NK-92 treated with Interleukin-12 subunit alpha and Interleukin-12 subunit beta, amount 100 ng/mL, for 24 hours (cell line): ENCODE results near the gene TMPRSS3.

Experiments used
- DNase-seq: peaks from one replicate; lab custom pipeline; 2025; lab: John Stamatoyannopoulos, UW

The TMPRSS3 gene

DNA sequence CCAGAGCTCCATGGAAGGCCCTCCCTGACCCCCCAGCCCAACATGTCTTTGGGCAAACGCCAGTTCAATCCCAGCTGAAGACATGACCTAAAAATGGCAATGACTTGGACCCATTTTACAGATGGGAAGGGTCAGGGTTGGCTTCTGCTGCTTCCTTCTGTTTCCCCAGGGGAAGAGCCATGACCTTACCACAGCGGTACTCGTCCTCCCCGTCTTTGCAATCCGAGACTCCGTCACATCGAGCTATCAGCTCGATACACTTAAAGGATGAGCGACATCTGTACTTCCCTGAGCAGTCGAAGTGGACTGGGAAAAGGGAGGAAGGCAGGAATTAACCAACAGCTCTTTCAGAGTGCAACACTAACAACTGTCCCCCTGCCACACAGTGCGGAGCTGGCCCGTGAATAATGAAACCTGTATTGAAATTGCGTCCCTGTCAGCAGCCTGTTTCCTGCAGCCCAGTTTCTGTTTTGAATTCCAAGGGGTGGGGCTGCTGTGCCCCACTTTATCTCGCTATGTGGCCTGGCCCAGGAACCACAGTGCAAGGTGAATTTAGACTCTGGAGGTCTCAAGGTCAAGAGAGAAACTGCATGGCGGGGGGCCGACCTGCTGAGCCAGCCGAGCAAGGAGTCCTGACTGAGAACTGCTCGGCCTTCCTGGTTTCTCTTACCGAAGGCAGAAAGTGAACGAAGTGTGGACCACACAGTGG lies 7.0 kb downstream of the TMPRSS3 start:
- no peak for DNase-seq

GRCh38 chr21:42387843-42388340 lies 8.0 kb downstream of the TMPRSS3 start:
- no peak for DNase-seq

DNA sequence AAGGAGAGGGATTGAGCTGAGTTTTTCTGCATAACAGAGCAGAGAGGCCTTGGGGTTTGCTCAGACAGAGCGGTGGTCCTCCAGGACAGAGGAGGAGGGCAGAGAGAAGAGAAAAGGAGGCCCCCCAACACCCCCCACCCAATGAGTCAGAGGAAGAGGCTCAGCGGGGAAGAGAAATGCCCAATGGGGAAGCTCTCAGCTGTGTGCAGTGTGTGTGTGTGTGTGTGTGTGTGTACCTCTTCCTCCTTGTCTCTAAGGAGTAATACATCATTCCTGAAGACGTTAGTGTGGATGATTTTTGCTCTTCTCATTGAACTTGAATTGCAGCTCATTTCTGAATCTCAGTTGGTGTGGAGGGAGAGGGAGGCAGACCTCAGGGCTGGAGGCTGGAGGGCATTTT lies 8.7 kb downstream of the TMPRSS3 start:
- DNase-seq, result no peak

- DNase-seq, result no peak
Measured at GRCh38 chr21:42386034-42386591, 9.7 kb downstream of the TMPRSS3 start.

GRCh38 chr21:42385619-42386018 lies 10.2 kb downstream of the TMPRSS3 start:
- no peak for DNase-seq

DNA sequence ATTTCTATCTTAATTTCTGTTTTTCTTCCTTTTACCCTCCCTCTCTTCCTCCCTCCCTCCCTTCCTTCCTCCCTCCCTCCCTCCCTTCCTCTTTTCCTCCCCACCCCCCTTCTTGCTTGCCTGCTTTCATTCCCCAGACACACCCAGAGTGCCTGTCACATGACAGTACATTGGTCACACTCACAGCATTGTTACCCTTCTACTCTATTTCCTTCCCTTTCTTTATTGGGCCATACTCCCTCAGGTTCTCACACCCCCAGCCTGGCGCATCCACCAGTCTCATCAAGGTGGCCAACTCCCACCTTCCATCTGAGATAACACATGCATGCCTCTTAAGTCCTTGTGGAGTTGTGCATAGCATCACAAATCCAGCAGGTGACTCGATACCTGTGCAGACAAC lies 10.9 kb downstream of the TMPRSS3 start:
- no peak for DNase-seq

DNA sequence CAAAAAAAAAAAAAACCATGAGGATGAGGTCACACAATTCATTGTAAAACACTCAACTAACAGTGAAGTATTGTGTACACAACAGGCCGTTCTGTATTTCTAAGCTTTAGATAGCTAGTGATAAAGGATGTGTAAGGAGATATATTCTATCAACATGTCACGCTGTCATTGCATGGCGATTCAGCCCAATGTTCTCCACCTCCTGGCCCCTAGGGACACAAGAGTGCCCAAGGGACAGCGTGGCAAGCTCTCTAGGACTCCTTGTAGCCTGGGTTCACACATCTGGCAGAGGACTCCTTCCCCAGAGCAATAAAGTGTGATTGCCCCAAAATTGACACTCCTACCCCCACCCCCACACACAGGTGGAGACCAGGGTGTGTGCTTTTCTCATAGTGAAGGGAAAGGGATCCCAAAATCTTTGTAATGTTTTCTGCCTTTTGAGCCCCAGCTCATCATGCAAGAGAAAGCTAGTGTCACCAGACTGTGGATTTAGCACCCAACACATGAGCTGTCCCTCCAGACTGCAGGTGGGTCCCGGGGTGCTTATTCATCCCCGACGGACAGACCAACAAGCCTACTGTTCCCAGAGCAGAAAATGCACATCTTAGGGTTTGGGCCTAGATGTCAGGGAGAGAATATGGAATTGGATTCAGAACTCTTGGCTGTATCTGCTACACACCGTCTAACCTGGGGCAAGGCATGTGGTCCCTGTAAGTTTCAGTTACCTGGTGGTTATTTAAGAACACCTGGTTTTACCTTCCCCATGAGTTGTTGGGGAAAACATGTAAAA lies 11.5 kb downstream of the TMPRSS3 start:
- no peak for DNase-seq

DNA sequence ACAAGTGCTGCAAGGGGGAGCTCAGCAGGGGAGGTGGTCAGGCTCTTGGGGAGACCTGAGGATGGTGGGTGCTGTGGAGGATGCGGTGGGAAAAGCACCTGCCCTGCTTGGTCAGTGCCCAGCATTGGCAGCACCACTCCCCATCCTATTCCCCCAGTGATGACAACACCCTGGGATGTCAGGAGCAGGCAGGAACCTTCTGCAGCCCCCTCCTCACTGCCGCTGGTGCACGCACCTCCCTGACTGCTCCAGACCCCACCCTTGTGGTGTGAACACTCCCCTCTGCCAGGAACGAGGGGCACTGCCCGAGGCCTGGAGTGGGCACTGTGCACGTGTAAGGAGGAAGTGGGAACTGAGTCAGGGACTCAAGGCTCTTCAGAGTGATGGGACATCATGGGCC lies 12.5 kb downstream of the TMPRSS3 start:
- DNase-seq, result no peak

- DNase-seq, result no peak
Measured at GRCh38 chr21:42382915-42383314, 12.9 kb downstream of the TMPRSS3 start.

- DNase-seq, result peak; percentile 28
Measured at GRCh38 chr21:42381347-42381984, 14.4 kb downstream of the TMPRSS3 start.

DNA sequence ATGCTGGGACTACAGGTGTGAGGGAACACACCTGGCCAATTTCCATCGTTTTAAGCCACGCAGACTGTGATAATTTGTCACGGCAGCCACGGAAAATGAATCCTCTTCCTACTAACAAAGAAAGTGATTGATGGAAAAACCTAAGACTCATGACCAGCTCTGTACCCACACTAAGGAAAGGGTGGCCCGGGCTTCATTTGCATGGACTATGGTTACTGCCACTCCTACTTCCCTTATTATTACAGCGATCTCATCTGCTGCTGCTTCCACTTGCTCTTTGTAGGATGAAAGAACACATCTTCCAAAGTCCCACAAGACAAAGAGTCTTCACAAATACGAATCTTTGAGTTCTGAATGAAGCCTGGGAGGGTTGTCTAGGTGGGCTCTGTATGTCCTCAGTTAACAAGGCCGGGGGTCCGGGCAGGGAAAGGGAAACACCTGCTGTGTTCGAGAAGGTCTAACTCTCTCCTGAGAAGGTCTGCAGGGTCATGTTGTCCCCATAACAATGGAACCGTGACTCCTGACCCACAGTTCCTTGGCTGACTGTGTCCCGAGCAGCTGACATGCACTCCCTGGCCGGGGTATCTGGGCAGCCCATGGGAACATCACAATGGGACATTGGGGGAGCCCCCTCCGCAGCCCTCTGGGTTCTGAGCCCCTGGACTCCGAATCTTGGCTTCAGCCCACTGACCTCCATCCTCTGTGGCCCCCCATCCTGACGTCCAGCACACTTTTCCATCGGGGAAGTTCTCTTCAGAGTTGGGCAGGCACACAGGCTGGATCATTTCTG lies 16.2 kb downstream of the TMPRSS3 start:
- DNase-seq, result no peak

DNA sequence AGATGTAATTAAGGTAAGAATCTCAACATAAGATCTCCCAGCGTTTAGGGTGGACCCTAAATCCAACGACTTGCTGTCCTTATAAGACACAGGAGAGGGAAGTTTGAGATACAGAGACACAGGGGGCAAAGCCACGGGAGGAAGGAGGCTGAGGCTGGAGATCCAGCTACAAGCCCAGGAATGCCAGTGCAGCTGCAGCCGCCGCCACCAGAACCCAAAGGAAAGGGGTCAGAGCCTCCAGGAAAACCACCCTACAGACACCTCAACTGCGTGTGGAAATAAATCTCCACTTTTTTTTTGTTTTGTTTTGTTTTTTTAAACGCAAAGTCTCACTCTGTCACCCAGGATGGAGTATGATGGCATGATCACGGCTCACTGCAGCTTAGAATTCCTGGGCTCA lies 17.4 kb downstream of the TMPRSS3 start:
- DNase-seq, result no peak

DNA sequence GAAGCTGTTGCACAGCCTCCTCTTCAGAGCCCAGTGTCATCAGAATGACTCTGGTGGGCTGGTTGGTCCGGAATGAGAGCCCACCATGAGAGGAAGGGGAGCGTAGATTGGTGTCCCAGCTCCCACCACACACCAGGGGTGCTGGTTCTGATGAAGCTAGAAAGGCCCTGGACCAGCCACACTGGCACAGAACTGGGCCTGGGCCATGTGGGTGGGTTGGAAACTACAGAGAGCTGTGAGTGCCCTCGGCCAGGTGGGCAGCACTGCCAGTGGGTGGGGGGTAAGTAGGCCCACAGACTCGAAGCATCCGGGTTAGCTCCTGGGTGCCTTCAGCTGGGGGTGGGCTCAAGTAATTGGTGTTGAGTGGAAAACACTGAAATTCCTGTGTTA lies 17.9 kb downstream of the TMPRSS3 start:
- DNase-seq, result no peak

- no peak for DNase-seq
Measured at GRCh38 chr21:42377211-42377950, 18.5 kb downstream of the TMPRSS3 start.

- no peak for DNase-seq
Measured at GRCh38 chr21:42376338-42376982, 19.4 kb downstream of the TMPRSS3 start.

DNA sequence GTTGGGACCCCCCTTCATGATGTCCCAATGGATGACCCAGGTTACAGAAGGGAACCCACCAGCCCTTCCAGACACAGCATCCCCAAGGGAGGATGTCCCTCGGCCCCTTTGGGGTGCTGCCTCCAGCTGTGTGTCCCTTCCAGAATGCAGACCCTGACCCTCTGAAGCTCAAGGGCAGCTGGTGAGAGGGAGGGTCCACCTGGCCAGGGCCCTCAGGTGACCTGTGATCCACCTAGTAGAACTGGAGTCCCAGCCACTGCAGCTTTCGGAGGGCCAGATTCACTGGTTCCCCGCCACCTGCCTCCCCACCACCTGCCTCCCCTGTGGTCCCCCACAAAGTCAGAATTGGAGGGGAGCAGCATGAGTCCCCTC lies 19.9 kb downstream of the TMPRSS3 start:
- no peak for DNase-seq

GRCh38 chr21:42375506-42375905 lies 20.3 kb downstream of the TMPRSS3 start:
- DNase-seq, result no peak

- no peak for DNase-seq
Measured at GRCh38 chr21:42374864-42375499, 20.9 kb downstream of the TMPRSS3 start.

DNA sequence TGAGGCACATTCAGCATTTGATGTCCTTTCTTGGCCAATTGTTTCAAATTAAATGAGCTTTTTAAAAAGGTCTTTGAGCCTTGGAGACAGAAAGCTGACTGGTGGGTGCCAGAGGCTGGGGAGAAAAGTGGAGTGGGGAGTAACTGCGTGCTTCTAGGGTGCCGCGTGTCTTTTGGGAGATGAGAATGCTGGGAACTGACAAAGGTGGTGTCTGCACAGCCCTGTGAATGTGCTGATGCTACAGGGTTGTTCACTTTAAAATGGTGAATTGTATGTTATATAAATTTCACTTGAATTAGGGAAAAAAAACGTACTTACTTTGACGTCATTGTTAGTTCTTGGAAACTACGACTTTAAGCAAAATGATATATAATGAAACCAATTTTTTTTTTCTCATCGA lies 21.4 kb downstream of the TMPRSS3 start:
- no peak for DNase-seq

DNA sequence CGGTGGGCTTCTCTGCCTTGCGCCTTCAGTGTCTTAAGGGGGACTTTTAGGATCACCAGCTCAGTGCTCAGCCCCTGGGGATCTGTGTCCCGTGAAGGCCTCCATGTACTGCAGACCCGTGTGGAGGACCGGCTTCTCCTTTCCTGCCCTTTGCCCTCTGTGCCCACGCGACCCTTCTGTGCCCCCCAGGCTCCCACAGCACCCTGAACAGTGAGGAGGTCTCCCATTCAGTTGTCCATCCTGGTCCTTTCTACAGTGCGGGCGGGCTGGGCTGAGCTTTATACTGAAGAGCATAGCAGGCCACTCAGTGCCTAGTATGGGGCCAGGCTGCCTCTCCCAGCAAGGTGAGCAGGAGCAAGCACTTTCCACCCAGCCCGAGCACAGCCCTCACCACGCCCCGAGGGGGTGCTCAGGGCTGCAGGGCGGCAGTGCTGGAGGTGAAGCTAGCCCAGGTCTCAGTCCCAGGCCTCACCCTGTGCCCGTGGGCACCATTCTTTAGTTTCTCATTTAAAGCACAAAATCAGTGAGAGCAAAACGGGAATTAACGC lies 21.9 kb downstream of the TMPRSS3 start:
- DNase-seq, result no peak
